OCI-LY3 (cell line): ENCODE data around the gene SLC22A14.

Experiments
- EZH2phosphoT487 ChIP-seq: fragments of 200-600 bp; shearing (Covaris generic); IDR thresholded peaks from 2 replicates; pipeline ENCODE4 v1.6.1; 2018; ENCODE audit warnings: antibody characterized with exemption, mixed run types, low read depth
- TF ChIP-seq, protein P1 (sequence below): fragments of 200-600, 300-600 bp; sonication (generic); IDR thresholded peaks from 2 replicates; pipeline ENCODE4 v1.5.1; 2014; ENCODE audit warnings: antibody characterized with exemption, low read length, low read depth

DNA sequence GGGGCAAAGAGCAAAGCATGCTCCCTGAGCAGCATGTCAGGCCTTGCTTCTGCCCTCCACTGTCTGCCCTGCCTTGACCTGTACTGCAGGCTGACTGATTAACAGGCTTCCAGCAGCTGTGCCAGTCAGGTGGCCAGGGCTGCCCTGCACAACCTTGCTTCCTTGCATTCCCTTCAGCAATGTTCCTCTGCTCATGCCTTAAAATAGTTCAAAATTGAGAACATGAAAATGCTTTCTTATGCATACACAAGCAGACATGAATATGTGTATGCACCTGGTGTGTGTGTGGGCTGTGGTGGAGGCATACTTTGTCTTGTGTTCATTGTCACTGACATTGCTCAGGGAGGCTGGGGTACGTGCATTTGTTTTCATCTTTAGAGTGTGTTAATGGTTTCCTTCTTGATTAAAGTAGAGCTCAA lies 17.7 kb upstream of the SLC22A14 start:
- TF ChIP-seq, protein P1, sequence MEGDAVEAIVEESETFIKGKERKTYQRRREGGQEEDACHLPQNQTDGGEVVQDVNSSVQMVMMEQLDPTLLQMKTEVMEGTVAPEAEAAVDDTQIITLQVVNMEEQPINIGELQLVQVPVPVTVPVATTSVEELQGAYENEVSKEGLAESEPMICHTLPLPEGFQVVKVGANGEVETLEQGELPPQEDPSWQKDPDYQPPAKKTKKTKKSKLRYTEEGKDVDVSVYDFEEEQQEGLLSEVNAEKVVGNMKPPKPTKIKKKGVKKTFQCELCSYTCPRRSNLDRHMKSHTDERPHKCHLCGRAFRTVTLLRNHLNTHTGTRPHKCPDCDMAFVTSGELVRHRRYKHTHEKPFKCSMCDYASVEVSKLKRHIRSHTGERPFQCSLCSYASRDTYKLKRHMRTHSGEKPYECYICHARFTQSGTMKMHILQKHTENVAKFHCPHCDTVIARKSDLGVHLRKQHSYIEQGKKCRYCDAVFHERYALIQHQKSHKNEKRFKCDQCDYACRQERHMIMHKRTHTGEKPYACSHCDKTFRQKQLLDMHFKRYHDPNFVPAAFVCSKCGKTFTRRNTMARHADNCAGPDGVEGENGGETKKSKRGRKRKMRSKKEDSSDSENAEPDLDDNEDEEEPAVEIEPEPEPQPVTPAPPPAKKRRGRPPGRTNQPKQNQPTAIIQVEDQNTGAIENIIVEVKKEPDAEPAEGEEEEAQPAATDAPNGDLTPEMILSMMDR = no peak
- no peak for TF ChIP-seq EZH2phosphoT487
